HG03103 (cell line): Measurements from ENCODE around the gene HACD3.
"Not testable (repeated sequence)": the region's sequence is repeated elsewhere in the genome, so short reads cannot be mapped to it uniquely, and the experiment has no call there.

Source experiments
- ATAC-seq: cut with Tn5 transposase; IDR thresholded peaks from one replicate; pipeline ENCODE4 v1.9.1; 2021; ENCODE audit warnings: low read depth; ENCODE audit not compliant: unreplicated experiment

Gene HACD3

DNA sequence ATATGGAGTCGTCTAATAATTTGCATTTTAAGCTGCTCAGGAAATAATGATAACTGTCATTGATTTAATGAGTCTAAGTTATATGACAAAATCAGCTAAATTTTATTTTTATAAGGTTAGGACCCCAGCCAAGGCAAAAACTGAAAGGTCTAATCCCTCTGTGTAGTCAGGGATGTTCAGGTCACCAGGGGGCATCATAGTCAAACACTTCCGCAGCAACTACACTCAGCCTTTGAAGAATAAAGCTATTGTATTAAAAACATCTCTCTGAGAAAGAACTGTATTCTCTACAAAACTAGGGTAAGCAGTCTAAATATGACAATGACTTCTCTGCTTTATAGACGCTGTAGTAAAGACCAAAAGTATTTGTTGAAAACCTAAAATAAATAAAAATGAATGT lies 65.7 kb downstream of the HACD3 start:
- no peak for ATAC-seq

DNA sequence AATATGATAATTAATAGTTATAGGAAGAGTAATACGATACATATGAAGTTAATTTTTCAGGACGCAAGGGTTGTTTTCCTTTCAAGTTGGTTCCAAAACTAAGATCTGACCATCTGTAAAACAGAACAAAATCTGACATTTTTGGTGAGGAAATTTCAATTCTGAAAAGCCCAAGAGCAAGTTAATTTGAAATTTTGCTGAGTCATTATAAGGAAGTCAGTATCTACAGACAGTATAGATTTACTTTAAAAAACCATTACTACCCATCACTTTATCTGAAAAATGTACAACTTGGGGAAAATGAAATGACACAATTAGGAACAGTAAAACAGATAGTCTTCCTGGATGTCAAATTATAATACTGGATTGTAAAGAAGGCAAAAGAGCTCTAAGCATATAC lies 68.2 kb downstream of the HACD3 start:
- ATAC-seq: no peak

DNA sequence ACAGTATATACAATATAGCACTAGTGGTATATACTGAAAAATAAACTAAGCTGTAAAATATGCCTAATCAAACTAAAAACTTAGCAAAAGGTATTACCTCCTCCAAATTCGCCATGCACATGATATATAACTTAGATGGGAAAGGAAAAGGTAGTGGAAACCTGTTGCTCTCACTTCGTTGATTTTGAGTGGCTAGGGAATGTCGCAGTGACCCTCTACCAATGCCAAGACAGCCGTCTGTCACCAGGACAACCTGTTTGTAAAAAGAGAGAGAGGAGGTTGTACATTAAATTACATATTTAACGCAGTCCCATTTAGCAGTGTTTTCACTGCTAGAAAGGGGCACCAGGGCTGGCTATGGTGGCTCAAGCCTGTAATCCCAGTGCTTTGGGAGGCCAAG lies 69.4 kb downstream of the HACD3 start:
- ATAC-seq: no peak

DNA sequence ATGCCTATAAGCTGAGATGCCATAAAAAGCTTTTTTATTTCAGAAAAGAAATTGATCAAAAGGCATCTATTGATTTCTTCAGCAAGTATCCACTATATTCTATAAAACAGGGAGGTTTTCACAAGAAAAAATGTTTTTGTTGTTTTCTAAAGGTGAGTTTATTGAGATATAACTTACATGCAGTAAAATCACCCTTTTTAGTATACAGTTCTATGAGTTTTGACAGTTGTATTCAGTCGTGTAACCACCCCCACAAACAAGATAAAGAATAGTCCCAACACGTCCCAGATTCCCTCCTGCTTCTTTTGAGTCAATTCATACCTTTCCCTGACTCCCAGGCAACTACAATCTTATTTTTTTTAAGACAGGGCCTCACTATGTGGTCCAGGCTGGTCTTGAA lies 72.9 kb downstream of the HACD3 start:
- ATAC-seq: no peak

DNA sequence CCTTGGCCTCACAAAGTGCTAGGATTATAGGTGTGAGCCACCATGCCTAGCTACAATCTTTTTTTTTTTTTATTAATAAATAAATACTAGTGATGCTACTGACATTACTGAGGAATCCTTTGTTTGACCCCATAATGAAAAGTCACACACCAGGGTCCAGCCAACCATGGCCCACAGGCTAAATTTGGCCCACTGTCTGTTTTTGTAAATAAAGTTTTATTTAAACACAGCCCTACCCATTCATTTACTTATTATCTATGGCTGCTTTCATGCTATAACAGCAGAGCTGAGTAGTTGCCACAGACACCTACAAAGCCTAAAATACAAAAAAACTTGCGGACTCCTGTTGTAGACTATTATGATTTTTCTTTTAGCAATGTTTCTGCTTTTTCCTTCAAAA lies 73.3 kb downstream of the HACD3 start:
- no peak for ATAC-seq

DNA sequence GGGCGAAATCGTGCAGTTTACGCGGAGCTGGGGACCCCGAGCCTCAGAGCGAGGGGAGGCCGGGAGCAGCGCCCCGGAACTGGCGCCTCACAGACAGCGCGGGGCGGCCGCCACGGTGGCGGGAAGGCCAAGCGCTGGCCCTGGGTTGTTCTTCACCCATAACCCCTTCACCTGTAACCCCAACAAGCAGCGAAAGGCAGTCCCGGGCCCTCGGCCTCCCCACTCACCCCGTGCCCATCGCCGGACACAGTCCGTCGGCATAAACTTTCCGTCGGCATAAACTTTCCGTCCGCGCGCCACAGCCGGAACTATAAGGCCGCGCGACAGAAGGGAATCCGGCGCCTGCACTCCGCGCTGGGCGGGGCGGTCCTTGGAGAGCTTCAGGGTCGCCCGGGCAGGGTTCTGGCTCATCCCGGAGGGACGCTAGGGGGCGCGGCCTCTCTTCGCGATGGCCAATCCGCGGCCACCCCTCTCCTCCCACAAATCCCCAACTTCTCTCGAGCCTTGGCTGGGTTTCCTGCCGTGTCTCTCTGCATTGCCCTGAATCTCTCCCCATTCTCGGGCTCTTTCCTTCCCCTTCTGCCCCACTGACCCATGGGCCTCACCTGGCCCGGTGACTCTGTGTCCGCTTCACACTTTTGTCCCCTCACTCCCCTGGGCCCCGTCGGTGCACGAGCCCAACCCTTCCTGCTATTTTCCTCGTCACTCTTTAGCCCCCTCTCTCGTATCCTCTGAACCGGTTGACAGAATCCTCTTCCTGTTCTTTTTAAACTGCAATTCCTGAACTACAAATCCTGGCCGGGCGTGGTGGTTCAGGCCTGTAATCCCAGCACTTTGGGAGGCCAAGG lies 80.8 kb downstream of the HACD3 start, which contains the start of gene INTS14:
Gene INTS14 (minus strand): TSS at position 261 of the 848 bp plus-strand sequence. CDS start 3,751 bp downstream, outside the sequence.
- peak; percentile 91 for ATAC-seq

DNA sequence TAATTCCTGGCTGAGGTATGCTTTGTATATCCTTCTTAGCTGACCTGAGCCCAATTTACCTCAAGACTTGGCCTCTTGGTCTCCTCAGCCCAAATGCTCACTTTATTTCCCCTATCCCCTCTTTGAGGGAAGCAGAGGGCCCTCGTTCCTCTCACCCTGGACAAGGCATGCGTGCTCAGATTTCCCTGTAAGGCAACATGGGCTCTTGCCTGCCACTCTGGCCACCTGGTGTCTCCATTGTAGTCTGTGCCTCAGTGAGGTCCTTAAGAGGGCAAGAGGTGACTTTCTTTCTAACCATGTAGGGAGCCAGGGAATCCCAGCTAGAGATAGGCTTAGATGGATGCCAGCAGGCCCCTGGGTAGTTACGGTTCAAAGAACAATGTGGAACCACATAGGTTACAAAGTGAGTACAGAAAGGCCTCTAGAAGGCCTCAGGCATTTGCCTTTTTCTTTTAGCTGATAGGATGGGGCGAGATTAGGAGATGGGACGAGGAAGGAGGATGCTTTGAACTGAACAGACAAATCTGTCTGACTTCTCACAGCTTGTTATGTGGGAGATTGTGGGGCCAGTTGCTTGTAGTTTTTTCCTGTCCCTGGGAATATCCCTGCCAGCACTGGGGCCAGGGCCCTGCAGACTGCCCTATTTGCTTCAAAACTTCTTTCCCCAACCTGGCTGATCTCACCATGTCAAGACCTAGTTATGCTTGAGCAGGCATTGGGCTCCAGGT lies 81.8 kb downstream of the HACD3 start:
- no peak for ATAC-seq

DNA sequence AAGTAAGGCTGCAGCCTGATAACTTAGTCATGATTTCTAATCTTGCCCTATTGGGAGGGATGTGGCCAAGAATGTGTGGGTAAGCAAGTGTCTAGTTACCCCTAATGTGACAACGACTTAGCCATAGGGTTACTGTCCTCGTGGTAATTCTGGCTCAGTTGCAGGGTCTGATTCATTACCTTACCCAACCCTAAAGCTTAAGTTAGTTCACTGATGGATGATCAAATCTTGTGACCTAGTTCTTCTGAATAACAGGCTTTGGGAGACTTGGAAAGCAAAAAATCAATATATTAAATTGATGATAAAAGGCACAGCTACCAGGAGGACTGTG lies 82.3 kb downstream of the HACD3 start:
- ATAC-seq: no peak

DNA sequence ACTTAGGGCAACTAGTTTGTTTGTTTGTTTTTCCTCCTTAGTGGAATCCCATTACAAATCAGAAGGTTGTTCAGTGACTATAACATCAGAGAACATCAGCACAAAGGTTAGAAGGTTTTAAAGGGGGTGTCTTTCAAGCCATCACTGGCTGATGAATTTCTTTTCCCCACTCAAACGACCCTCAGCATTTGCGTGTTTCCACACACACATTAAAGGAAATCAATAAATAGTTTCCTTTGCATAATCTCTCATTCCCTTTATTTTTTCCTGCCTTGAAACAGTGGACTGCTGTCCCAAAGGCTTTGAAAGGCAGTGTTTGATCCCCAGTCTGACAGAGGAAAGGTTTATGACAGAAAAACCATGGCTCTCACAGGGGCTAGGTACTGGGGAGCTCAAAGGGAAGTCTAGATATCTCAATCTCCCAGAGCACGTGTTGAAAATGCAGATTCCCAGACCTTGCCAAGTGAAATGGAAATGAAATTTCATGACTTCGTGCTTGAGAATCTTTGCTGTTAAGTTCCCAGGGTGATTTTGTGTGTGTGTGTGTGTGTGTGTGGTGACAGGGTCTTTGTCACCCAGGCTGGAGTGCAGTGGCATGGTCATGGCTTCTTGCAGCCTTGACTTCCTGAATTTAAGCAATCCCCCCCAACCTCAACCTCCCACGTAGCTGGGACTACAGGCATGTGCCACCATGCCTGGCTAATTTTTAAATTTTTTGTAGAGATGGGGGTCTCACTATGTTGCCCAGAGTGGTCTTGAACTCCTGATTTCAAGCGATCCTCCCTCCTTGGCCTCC lies 82.9 kb downstream of the HACD3 start:
- no peak for ATAC-seq

DNA sequence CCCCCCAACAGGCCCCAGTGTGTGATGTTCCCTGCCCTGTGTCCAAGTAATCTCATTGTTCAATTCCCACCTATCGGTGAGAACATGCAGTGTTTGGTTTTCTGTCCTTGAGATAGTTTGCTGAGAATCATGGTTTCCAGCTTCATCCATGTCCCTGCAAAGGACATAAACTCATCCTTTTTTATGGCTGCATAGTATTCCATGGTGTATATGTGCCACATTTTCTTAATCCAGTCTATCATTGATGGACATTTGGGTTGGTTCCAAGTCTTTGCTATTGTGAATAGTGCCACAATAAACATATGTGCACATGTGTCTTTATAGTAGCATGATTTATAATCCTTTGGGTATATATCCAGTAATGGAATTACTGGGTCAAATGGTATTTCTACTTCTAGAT lies 85.6 kb downstream of the HACD3 start:
- ATAC-seq: not testable (repeated sequence)

DNA sequence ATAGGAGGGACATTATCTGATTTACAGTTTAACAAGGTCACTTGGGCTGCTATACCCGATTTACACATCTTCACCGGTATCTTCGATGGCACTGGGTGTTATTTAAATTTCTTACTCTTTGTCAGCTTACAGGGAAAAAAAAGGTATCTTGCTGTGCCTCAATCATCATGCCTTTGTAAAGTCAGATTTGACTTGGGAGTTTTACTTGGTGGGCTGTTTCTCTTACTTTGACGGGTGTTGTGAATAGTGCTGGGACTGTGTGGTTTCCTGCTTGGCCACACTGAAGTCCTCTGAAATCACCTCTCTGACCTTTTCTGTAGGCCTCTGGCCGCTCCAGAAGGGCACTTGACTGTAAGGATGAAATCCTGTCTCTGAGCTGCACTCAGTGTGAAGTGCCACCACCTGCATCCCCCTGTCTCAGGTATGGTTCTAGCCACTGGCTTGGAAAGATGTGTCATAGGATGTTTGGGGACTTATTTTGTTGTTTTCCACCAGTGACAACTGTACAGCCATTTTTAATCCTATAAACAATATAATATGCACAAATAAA lies 88.4 kb downstream of the HACD3 start:
- ATAC-seq: no peak

DNA sequence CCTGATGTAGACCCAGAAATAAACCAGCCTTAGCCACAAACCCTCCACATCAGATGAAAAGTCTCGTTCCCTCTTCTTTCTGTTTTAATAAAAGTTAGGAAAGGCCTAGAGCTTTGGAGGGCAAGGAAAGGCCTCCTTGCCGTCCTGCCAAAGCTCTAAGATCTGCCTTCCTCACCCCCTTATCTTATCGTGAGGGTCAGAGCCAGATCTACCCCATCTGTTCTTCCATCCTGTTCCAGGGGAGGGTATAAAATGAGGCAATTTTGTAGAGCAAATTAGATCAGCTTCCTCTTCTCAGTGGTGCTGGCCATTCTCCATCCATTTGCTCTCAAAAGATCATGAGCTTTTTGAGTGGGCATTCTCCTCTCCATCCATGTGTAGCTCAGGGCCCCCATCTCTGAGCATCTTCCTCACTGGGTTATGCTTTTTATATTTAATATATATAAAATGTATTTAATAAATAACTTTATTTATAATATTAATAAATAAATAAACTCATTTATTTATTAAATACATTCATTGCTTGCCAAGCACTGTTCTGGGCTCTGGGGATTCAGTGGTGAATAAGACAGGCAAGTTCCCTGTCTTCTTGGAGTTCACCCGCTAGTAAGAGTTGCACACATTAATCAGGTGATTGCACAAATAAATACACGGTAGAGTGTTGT lies 89.5 kb downstream of the HACD3 start:
- ATAC-seq: no peak

DNA sequence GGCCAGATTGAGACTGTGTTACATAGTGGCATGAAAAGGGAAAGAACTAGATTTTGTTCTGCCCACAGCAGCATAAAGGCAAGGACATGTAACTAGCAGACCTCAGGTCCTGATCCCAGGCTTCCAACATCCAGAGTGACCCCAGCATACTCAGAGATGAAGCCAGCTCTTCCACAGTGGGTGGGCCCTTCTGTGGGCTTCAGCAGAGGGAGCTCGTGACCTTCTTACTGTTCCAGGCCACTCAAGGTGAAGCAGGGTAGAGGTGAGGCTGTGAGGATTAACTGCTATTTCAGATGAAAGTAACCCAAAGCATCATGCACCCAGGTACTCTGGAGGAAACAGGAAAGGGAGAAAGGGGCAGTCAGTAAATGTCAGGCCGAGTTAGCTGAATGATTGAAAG lies 90.6 kb downstream of the HACD3 start:
- ATAC-seq: no peak

DNA sequence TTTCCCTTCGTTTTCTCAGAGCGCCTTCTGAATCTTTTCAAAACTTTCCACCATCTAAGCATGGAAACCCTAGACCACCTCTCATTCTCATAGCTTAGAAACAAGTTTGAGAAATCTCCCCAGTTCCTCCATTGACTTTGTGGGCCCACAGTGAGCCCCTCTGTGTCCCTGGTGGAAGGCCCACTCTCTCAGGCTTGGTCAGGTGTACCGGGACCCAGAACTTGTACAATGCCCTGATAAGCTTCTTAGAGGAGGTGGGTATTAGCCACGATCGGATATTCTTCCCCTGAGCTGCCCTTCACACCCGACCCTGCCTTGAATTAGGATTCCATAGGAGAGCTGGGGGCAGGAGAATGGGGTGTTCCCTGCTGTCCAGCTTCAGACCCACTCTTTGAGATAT lies 91.4 kb downstream of the HACD3 start, which contains the start of gene SLC24A1:
Gene SLC24A1 (plus strand): TSS at position 301 of the 400 bp plus-strand sequence. CDS start 2,143 bp downstream, outside the sequence.
- ATAC-seq: no peak

DNA sequence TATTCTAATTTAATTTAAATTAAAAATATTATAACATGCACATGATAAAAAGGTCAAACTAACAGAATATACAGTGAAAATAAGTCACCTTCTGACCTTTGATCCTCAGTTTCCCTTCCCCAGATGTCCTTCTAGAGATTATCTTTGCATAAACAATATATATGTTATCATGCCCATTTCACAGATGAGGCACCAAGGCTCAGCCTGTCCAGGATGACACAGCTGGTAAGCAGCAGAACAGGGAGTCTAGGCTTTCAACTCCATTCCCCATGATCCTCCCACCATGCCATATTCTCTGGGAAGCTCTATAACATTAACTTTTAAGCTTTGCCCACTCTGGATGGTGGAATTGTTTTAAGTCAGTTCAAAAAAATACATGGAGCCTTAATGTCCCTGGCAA lies 92.8 kb downstream of the HACD3 start:
- ATAC-seq: no peak

DNA sequence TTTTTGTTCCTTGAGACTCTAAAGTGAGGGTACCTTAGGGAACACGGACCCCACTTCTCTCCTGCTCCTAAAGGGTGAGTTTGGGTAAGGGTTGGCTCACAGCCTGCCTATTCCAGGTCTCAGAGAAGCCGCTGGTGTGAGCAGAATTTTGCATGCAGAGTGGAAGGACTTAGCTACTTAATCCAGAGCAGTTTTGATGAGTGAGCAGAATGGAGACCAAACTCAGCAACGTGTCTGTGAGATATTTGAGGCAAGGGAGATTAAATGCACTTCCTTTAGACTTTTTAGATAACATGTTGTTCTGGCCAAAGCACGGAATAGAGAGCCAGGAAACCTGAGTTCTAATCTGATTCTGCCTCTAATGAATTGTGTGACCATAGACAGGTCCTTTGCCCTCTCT lies 96.6 kb downstream of the HACD3 start:
- ATAC-seq: no peak
